Osteocyte (in vitro differentiated cells): Measurements from ENCODE around the gene ZNF585A. TPM values are rescaled to one million over a fixed set of nuclear protein-coding genes. Genes with fewer than 3 reads are reported as not detected.

ENCODE experiments used
- DNase-seq: peaks from one replicate; pipeline ENCODE4 v3.0.0; 2021; ENCODE audit warnings: mixed read lengths; ENCODE audit not compliant: unreplicated experiment; ENCODE audit errors: extremely low spot score
- H3K27ac Mint-ChIP-seq: one replicate; pipeline ENCODE4 v1.8.0; 2021; ENCODE audit warnings: mild to moderate bottlenecking, mixed read lengths; ENCODE audit not compliant: unreplicated experiment
- H3K27me3 Mint-ChIP-seq: one replicate; pipeline ENCODE4 v1.8.0; 2021; ENCODE audit warnings: mixed read lengths; ENCODE audit not compliant: unreplicated experiment
- H3K36me3 Mint-ChIP-seq: one replicate; pipeline ENCODE4 v1.8.0; 2021; ENCODE audit warnings: mixed read lengths; ENCODE audit not compliant: unreplicated experiment
- H3K4me1 Mint-ChIP-seq: one replicate; pipeline ENCODE4 v1.8.0; 2021; ENCODE audit warnings: mixed read lengths; ENCODE audit not compliant: unreplicated experiment
- H3K4me3 Mint-ChIP-seq: one replicate; pipeline ENCODE4 v1.8.0; 2021; ENCODE audit warnings: mild to moderate bottlenecking, moderate library complexity, mixed read lengths; ENCODE audit not compliant: unreplicated experiment
- H3K9me3 Mint-ChIP-seq: one replicate; pipeline ENCODE4 v1.8.0; 2021; ENCODE audit warnings: mixed read lengths; ENCODE audit not compliant: unreplicated experiment
- total RNA-seq: library from RNA; stranded (reverse); gene quantifications from 2 replicates; pipeline ENCODE4 v1.2.1, GENCODE V29; 2021
- TF ChIP-seq, protein P1 (sequence below): fragments of 200-600 bp; sonication (generic); IDR thresholded peaks from 2 replicates; pipeline ENCODE4 v1.5.0; 2021; ENCODE audit warnings: antibody characterized with exemption, mild to moderate bottlenecking, moderate library complexity

The ZNF585A gene
- total RNA-seq, 1 donor from 2014 or later, result 13.2 TPM

DNA sequence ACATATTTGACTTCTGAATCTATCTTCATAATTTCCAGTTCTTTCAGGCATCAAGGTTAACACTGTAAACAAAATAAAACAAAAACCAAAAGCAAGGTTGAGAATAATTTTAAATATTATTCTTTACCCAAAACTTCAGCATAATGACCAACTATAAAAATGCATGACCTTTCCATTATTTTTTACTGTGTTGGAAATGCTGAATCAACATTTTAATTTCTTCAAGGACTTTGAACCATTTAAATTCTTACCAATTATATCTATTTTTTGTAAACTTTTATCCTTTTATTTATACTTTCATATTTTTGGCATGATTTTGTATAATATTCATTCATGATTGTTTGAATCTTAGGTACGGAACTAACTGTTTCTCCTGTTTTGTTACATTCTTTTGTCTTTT is 6.9 kb downstream of the ZNF585A start:
- Mint-ChIP-seq H3K4me3 (no peak overlapping the region), H3K9me3 (peaks cover 41% of the 10 kb centered on the region), H3K4me1 (no peaks in the 10 kb centered on the region), H3K27ac (no peak overlapping the region), H3K36me3 (peaks cover 81% of the 10 kb centered on the region), H3K27me3 (no peaks in the 10 kb centered on the region)
- DNase-seq, result no peak
- TF ChIP-seq, protein P1, sequence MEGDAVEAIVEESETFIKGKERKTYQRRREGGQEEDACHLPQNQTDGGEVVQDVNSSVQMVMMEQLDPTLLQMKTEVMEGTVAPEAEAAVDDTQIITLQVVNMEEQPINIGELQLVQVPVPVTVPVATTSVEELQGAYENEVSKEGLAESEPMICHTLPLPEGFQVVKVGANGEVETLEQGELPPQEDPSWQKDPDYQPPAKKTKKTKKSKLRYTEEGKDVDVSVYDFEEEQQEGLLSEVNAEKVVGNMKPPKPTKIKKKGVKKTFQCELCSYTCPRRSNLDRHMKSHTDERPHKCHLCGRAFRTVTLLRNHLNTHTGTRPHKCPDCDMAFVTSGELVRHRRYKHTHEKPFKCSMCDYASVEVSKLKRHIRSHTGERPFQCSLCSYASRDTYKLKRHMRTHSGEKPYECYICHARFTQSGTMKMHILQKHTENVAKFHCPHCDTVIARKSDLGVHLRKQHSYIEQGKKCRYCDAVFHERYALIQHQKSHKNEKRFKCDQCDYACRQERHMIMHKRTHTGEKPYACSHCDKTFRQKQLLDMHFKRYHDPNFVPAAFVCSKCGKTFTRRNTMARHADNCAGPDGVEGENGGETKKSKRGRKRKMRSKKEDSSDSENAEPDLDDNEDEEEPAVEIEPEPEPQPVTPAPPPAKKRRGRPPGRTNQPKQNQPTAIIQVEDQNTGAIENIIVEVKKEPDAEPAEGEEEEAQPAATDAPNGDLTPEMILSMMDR, result no peak

DNA sequence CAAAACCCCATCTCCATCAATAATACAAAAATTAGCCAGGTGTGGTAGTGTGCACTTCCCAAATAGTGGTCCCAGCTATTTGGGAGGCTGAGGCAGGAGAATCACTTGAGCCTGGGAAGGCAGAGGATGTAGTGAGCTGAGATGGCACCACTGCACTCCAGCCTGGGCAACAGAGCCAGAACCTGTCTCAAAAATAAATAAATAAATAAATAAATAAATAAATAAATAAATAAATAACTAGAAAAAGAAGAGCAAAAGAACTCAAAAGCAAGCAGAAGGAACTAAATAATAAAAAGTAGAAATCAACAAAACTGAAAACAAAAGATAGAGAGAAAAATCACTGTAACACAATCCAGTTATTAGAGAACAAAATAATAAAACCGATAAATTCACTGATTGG is 12.3 kb downstream of the ZNF585A start:
- Mint-ChIP-seq H3K27me3 (no peaks in the 10 kb centered on the region), H3K4me3 (no peak overlapping the region), H3K9me3 (peaks cover 50% of the 10 kb centered on the region), H3K36me3 (peaks cover 89% of the 10 kb centered on the region), H3K27ac (no peak overlapping the region), H3K4me1 (no peaks in the 10 kb centered on the region)
- DNase-seq, result no peak
- TF ChIP-seq, protein P1, result no peak

- H3K36me3 Mint-ChIP-seq, result peaks cover 50% of the 10 kb centered on the region
- no peaks in the 10 kb centered on the region for H3K4me1 Mint-ChIP-seq
- no peak for DNase-seq
- no peak overlapping the region for H3K27ac Mint-ChIP-seq
- H3K9me3 Mint-ChIP-seq, result peaks cover 45% of the 10 kb centered on the region
- H3K4me3 Mint-ChIP-seq, result no peak overlapping the region
- H3K27me3 Mint-ChIP-seq, result no peaks in the 10 kb centered on the region
- TF ChIP-seq, protein P1, result no peak
Observed at GRCh38 chr19:37148214-37148613, 24.3 kb downstream of the ZNF585A start.

DNA sequence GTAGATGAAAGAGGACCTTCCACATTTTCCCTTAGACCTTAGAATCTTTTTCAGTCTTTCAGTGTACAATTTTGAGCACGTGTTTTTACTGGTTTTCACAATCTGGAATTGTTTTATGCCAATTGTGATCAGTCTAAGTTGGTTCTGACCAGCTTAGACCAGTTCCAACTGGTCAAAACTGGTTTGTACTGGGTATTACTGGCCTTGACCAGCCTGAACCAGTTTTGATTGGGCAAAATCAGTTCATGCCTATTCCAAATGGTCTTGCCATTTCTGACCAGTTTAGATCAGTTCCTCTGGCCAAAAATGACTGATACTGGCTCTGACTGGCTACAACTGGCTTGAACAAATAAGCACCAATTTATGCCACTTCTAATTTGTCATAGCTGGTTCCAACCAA is 36.4 kb downstream of the ZNF585A start:
- DNase-seq, result no peak
- Mint-ChIP-seq H3K4me3 (no peak overlapping the region), H3K4me1 (no peaks in the 10 kb centered on the region), H3K9me3 (peaks cover 46% of the 10 kb centered on the region), H3K27me3 (no peaks in the 10 kb centered on the region), H3K27ac (no peak overlapping the region), H3K36me3 (peaks cover 19% of the 10 kb centered on the region)
- TF ChIP-seq, protein P1, result no peak

- no peak overlapping the region for H3K27ac Mint-ChIP-seq
- no peak overlapping the region for H3K4me3 Mint-ChIP-seq
- TF ChIP-seq, protein P1, result no peak
- no peaks in the 10 kb centered on the region for H3K4me1 Mint-ChIP-seq
- H3K27me3 Mint-ChIP-seq, result no peaks in the 10 kb centered on the region
- H3K36me3 Mint-ChIP-seq, result peaks cover 76% of the 10 kb centered on the region
- peaks cover 50% of the 10 kb centered on the region for H3K9me3 Mint-ChIP-seq
- no peak for DNase-seq
Observed at GRCh38 chr19:37128821-37129177, 43.7 kb downstream of the ZNF585A start.
